Fibroblast of pulmonary artery (primary cell): Measurements from ENCODE around the gene APELA.
"Not testable (repeated sequence)": the region's sequence is repeated elsewhere in the genome, so short reads cannot be mapped to it uniquely, and the experiment has no call there.

ENCODE experiments used
- DNase-seq: peaks from one replicate; pipeline ENCODE4 v3.0.0-alpha.2; 2010; ENCODE audit warnings: low read depth
- H3K4me3 ChIP-seq: replicated peaks from 2 replicates; pipeline ENCODE4 v1.5.1; 2011; ENCODE audit warnings: low read depth, mild to moderate bottlenecking, control low read depth, low read length, moderate library complexity
- TF ChIP-seq, protein P1 (sequence below): IDR thresholded peaks from 2 replicates; pipeline ENCODE4 v1.5.1; 2011; ENCODE audit warnings: mild to moderate bottlenecking, control low read depth, low read length, inconsistent platforms; ENCODE audit errors: missing control alignments

The APELA gene

GRCh38 chr4:164918956-164919355, 42.0 kb downstream of the APELA start:
- TF ChIP-seq, protein P1, sequence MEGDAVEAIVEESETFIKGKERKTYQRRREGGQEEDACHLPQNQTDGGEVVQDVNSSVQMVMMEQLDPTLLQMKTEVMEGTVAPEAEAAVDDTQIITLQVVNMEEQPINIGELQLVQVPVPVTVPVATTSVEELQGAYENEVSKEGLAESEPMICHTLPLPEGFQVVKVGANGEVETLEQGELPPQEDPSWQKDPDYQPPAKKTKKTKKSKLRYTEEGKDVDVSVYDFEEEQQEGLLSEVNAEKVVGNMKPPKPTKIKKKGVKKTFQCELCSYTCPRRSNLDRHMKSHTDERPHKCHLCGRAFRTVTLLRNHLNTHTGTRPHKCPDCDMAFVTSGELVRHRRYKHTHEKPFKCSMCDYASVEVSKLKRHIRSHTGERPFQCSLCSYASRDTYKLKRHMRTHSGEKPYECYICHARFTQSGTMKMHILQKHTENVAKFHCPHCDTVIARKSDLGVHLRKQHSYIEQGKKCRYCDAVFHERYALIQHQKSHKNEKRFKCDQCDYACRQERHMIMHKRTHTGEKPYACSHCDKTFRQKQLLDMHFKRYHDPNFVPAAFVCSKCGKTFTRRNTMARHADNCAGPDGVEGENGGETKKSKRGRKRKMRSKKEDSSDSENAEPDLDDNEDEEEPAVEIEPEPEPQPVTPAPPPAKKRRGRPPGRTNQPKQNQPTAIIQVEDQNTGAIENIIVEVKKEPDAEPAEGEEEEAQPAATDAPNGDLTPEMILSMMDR = no peak
- no peak overlapping the region for H3K4me3 ChIP-seq
- no peak for DNase-seq

DNA sequence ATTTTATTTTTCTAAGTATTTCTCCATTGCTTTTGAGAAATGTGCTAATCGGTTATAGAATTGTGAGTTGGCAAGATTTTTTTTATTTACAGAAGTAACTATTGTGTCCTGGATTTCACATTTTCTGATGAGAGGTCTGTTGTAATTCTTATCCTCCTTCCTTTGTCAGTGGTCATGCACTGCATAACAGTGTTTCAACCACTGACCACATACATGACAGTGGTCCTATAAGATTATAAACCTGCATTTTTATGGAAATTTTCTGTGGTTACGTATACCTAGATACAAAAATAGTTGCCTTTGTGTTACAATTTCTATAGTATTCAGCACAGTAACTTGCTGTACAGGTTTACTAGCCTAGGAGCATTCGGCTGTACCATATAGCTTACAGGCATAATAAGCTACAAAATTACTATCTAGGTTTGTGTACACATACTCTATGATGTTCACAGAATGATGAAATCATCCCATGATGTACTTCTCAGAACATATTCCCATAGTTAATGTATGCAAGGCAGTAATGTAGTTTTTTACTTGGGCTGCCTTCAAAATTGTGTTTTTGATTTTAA, 47.8 kb downstream of the APELA start:
- TF ChIP-seq, protein P1 = no peak
- H3K4me3 ChIP-seq = no peak overlapping the region
- no peak for DNase-seq

- TF ChIP-seq, protein P1 = no peak
- DNase-seq = no peak
- H3K4me3 ChIP-seq = no peak overlapping the region
Observed at GRCh38 chr4:164926301-164926700, 49.3 kb downstream of the APELA start.

- H3K4me3 ChIP-seq, DNase-seq: not testable (repeated sequence)
Observed at GRCh38 chr4:164927101-164927500, 50.1 kb downstream of the APELA start.

DNA sequence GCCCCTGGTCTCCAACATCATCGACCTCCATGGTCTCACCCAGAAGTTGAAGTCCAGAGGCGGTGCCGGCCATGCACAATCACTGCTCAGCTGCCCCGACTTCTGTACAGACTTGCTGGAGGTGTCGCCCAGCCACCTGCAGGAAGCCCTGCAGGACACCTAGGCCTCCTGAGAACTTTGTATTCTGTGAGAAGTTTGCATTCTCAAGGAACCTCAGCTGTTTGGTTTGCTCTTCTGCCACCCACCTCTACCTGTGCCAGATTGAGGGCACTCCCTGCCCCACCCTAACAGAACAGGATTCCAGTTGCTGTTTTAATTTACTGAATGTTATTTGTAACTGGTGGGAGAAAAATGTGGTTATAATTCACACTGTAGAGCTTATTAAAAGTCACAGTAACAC, 53.7 kb downstream of the APELA start:
- H3K4me3 ChIP-seq = no peak overlapping the region
- DNase-seq = no peak
- TF ChIP-seq, protein P1 = no peak

DNA sequence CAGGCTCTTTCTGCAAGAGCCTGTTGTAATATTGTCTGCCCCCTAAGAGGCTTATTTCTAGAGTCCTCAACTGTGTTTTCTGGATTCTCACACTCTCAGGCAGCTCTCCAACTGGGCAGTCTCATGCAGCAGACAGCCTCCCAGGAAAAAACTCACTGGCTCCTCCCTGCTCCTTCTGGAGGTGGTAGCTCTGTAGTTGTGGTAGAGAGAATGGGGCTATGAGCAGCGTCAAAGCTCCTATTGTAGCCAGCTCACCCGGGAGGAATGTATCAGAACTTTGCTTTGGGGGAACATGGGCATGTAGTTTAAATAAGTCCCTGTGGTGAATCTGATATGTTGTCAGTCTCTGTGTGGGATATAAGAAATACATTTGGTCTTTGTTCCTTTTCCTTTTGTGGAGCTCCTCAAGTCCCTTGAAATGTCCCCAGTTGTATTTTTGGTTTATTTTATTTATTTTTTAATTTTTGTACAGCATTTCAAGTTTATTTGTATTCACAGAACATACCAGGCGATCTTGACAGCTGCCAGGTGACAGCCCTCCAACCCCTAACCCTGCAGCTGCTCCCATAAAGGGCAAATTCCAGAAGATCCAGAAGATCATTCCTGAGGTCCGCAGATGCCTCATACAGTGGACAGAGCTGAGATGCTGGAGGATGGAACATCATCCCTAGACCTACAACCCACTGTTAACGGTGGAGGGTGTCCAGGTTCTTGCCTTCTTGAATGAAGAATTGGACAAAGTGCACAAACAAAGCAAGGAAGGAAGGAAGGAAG, 54.8 kb downstream of the APELA start:
- no peak overlapping the region for H3K4me3 ChIP-seq
- DNase-seq = no peak
- TF ChIP-seq, protein P1 = no peak

GRCh38 chr4:164933244-164933643, 56.3 kb downstream of the APELA start:
- DNase-seq = no peak
- TF ChIP-seq, protein P1 = no peak
- H3K4me3 ChIP-seq = no peak overlapping the region
